C1 segment of cervical spinal cord (tissue), 14 donors: ENCODE results near the gene FLT3.
"Not testable (repeated sequence)": the region's sequence is repeated elsewhere in the genome, so short reads cannot be mapped to it uniquely, and the experiment has no call there.

Experiments
- DNase-seq, 14 donors: peaks; one replicate each; lab custom pipeline; 2025; lab: John Stamatoyannopoulos, UW

Gene FLT3

GRCh38 chr13:28044608-28045007, 55.8 kb downstream of the FLT3 start:
- DNase-seq: no peak

- no peak for DNase-seq
Measured at GRCh38 chr13:28043224-28043623, 57.2 kb downstream of the FLT3 start.

- no peak for DNase-seq
Measured at GRCh38 chr13:28041501-28041900, 58.9 kb downstream of the FLT3 start.

GRCh38 chr13:28041031-28041461, 59.3 kb downstream of the FLT3 start:
- no peak for DNase-seq

GRCh38 chr13:28037399-28037798, 63.0 kb downstream of the FLT3 start:
- no peak for DNase-seq

GRCh38 chr13:28035146-28035782, 65.1 kb downstream of the FLT3 start:
- DNase-seq: no peak

- DNase-seq: no peak
Measured at GRCh38 chr13:28033894-28034655, 66.3 kb downstream of the FLT3 start.

- not testable (repeated sequence) for DNase-seq
Measured at GRCh38 chr13:28032438-28032837, 67.9 kb downstream of the FLT3 start.

- no peak for DNase-seq
Measured at GRCh38 chr13:28031896-28032288, 68.5 kb downstream of the FLT3 start.

GRCh38 chr13:28031220-28031895, 69.0 kb downstream of the FLT3 start:
- DNase-seq: peak in 10 of 14 donors; percentile 5 to 54 (median 34)

GRCh38 chr13:28027607-28028364, 72.6 kb downstream of the FLT3 start:
- no peak for DNase-seq

- no peak for DNase-seq
Measured at GRCh38 chr13:28027071-28027470, 73.3 kb downstream of the FLT3 start.

- no peak for DNase-seq
Measured at GRCh38 chr13:28026508-28026907, 73.9 kb downstream of the FLT3 start.

- peak in 1 of 14 donors; percentile 5 for DNase-seq
Measured at GRCh38 chr13:28022848-28023518, 77.4 kb downstream of the FLT3 start.

GRCh38 chr13:28014301-28014700, 86.1 kb downstream of the FLT3 start:
- DNase-seq: no peak

GRCh38 chr13:28013482-28013881, 86.9 kb downstream of the FLT3 start:
- DNase-seq: no peak

GRCh38 chr13:28012896-28013295, 87.5 kb downstream of the FLT3 start:
- DNase-seq: no peak

GRCh38 chr13:28012383-28012782, 88.0 kb downstream of the FLT3 start:
- no peak for DNase-seq

- no peak for DNase-seq
Measured at GRCh38 chr13:28010046-28010445, 90.3 kb downstream of the FLT3 start.

GRCh38 chr13:28005016-28005415, 95.4 kb downstream of the FLT3 start:
- not testable (repeated sequence) for DNase-seq
